ENCODE results near the gene ARHGAP23.

The ARHGAP23 gene

GRCh38 chr17:38430316-38430715 lies 2.1 kb downstream of the ARHGAP23 start:
- no peak for TF ChIP-seq TEAD4 (IDR thresholded peaks at IDR 0.05)
- no peak for TF ChIP-seq YY1 (IDR thresholded peaks at IDR 0.05; ENCODE audit: low read depth)
- no peak for TF ChIP-seq NFIC (IDR thresholded peaks at IDR 0.05)
- no peak for TF ChIP-seq TAF1 (IDR thresholded peaks at IDR 0.05; ENCODE audit: low read depth)

DNA sequence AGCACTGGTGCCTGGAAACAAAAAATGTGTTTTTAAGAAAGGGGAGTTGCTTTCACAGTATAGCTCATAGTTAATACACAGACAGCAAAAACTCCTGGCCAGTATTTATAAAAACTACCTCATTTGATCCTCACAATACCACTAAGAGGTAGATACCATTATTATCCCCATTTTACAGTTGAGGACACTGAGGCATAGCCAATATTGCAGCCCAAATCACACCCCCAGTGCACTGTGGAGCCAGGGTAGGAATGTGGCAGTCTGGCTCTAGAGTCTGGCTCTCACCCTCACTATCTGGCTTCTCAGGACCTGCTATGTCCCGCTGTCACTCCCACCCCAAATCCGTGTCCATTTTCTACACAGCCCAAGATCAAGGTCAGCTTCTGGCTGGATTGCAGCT lies 2.6 kb downstream of the ARHGAP23 start:
- no peak for TF ChIP-seq CREB1 (IDR thresholded peaks at IDR 0.05; ENCODE audit: low read depth)
- no peak for TF ChIP-seq RAD21 (IDR thresholded peaks at IDR 0.05; ENCODE audit: low read depth)
- no peak for TF ChIP-seq CEBPB (IDR thresholded peaks at IDR 0.05)
- TF ChIP-seq TEAD4 (IDR thresholded peaks at IDR 0.05) = no peak
- no peak for TF ChIP-seq NFIC (IDR thresholded peaks at IDR 0.05)
- TF ChIP-seq, protein P1, sequence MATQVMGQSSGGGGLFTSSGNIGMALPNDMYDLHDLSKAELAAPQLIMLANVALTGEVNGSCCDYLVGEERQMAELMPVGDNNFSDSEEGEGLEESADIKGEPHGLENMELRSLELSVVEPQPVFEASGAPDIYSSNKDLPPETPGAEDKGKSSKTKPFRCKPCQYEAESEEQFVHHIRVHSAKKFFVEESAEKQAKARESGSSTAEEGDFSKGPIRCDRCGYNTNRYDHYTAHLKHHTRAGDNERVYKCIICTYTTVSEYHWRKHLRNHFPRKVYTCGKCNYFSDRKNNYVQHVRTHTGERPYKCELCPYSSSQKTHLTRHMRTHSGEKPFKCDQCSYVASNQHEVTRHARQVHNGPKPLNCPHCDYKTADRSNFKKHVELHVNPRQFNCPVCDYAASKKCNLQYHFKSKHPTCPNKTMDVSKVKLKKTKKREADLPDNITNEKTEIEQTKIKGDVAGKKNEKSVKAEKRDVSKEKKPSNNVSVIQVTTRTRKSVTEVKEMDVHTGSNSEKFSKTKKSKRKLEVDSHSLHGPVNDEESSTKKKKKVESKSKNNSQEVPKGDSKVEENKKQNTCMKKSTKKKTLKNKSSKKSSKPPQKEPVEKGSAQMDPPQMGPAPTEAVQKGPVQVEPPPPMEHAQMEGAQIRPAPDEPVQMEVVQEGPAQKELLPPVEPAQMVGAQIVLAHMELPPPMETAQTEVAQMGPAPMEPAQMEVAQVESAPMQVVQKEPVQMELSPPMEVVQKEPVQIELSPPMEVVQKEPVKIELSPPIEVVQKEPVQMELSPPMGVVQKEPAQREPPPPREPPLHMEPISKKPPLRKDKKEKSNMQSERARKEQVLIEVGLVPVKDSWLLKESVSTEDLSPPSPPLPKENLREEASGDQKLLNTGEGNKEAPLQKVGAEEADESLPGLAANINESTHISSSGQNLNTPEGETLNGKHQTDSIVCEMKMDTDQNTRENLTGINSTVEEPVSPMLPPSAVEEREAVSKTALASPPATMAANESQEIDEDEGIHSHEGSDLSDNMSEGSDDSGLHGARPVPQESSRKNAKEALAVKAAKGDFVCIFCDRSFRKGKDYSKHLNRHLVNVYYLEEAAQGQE (IDR thresholded peaks at IDR 0.05; ENCODE audit: low read depth) = no peak
- TF ChIP-seq ZBTB7A (IDR thresholded peaks at IDR 0.05; ENCODE audit: low read depth) = no peak
- no peak for TF ChIP-seq TCF12 (IDR thresholded peaks at IDR 0.05; ENCODE audit: low read depth)
- TF ChIP-seq, protein P2, sequence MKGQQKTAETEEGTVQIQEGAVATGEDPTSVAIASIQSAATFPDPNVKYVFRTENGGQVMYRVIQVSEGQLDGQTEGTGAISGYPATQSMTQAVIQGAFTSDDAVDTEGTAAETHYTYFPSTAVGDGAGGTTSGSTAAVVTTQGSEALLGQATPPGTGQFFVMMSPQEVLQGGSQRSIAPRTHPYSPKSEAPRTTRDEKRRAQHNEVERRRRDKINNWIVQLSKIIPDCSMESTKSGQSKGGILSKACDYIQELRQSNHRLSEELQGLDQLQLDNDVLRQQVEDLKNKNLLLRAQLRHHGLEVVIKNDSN (IDR thresholded peaks at IDR 0.05) = no peak
- TF ChIP-seq EP300 (IDR thresholded peaks at IDR 0.05; ENCODE audit: borderline replicate concordance) = no peak
- TF ChIP-seq YY1 (IDR thresholded peaks at IDR 0.05; ENCODE audit: low read depth) = no peak

GRCh38 chr17:38431346-38432145 lies 3.3 kb downstream of the ARHGAP23 start:
- TF ChIP-seq RAD21 (IDR thresholded peaks at IDR 0.05; ENCODE audit: low read depth) (no peak), MAX (IDR thresholded peaks at IDR 0.05) (no peak), NFIC (IDR thresholded peaks at IDR 0.05) (no peak), CEBPB (IDR thresholded peaks at IDR 0.05) (no peak), EP300 (IDR thresholded peaks at IDR 0.05; ENCODE audit: borderline replicate concordance) (no peak), TEAD4 (IDR thresholded peaks at IDR 0.05) (no peak), TAF1 (IDR thresholded peaks at IDR 0.05; ENCODE audit: low read depth) (no peak), EGR1 (IDR thresholded peaks at IDR 0.05) (no peak)

GRCh38 chr17:38434178-38434665 lies 6.0 kb downstream of the ARHGAP23 start:
- no peak for TF ChIP-seq CREB1 (IDR thresholded peaks at IDR 0.05; ENCODE audit: low read depth)
- no peak for TF ChIP-seq FOXM1 (IDR thresholded peaks at IDR 0.05; ENCODE audit: borderline replicate concordance, low read depth)
- TF ChIP-seq TAF1 (IDR thresholded peaks at IDR 0.05; ENCODE audit: low read depth) = no peak
- TF ChIP-seq YY1 (IDR thresholded peaks at IDR 0.05; ENCODE audit: low read depth) = no peak
- TF ChIP-seq NFIC (IDR thresholded peaks at IDR 0.05) = no peak
- no peak for TF ChIP-seq CEBPB (IDR thresholded peaks at IDR 0.05)
- TF ChIP-seq EP300 (IDR thresholded peaks at IDR 0.05; ENCODE audit: borderline replicate concordance) = no peak
- TF ChIP-seq, protein P1 (IDR thresholded peaks at IDR 0.05; ENCODE audit: low read depth) = no peak
- no peak for TF ChIP-seq RAD21 (IDR thresholded peaks at IDR 0.05; ENCODE audit: low read depth)
- TF ChIP-seq, protein P2 (IDR thresholded peaks at IDR 0.05) = no peak
- no peak for TF ChIP-seq ZBTB7A (IDR thresholded peaks at IDR 0.05; ENCODE audit: low read depth)
- TF ChIP-seq MAX (IDR thresholded peaks at IDR 0.05) = no peak
- TF ChIP-seq TEAD4 (IDR thresholded peaks at IDR 0.05) = no peak
- TF ChIP-seq TCF12 (IDR thresholded peaks at IDR 0.05; ENCODE audit: low read depth) = no peak
- TF ChIP-seq EGR1 (IDR thresholded peaks at IDR 0.05) = no peak

- no peak for TF ChIP-seq TCF12 (IDR thresholded peaks at IDR 0.05; ENCODE audit: low read depth)
- TF ChIP-seq EP300 (IDR thresholded peaks at IDR 0.05; ENCODE audit: borderline replicate concordance) = no peak
These were observed 7.5 kb downstream of the ARHGAP23 start for GRCh38 chr17:38435795-38436194.

- TF ChIP-seq FOXM1 (IDR thresholded peaks at IDR 0.05; ENCODE audit: borderline replicate concordance, low read depth) (no peak), ZBTB7A (IDR thresholded peaks at IDR 0.05; ENCODE audit: low read depth) (no peak), NFIC (IDR thresholded peaks at IDR 0.05) (no peak), TEAD4 (IDR thresholded peaks at IDR 0.05) (no peak), CREB1 (IDR thresholded peaks at IDR 0.05; ENCODE audit: low read depth) (no peak), MAX (IDR thresholded peaks at IDR 0.05) (no peak), TAF1 (IDR thresholded peaks at IDR 0.05; ENCODE audit: low read depth) (no peak), TCF12 (IDR thresholded peaks at IDR 0.05; ENCODE audit: low read depth) (no peak), EP300 (IDR thresholded peaks at IDR 0.05; ENCODE audit: borderline replicate concordance) (no peak), YY1 (IDR thresholded peaks at IDR 0.05; ENCODE audit: low read depth) (no peak), RAD21 (IDR thresholded peaks at IDR 0.05; ENCODE audit: low read depth) (no peak), EGR1 (IDR thresholded peaks at IDR 0.05) (no peak)
- TF ChIP-seq, protein P2 (IDR thresholded peaks at IDR 0.05) = no peak
These were observed 8.1 kb downstream of the ARHGAP23 start for GRCh38 chr17:38436386-38436785.
